Karpas-422 (cell line): Measurements from ENCODE around the gene JARID2. TPM values are rescaled to one million over a fixed set of nuclear protein-coding genes. Genes with fewer than 3 reads are reported as not detected.

Source experiments
- DNase-seq: peaks from one replicate; pipeline ENCODE4 v3.0.0-alpha.2; 2015
- H2AFZ ChIP-seq: fragments of 200-600 bp; sonication (generic); 2 replicates; pipeline ENCODE4 v1.6.1; 2014; ENCODE audit warnings: antibody characterized with exemption, low read length, mixed read lengths
- H3K27ac ChIP-seq: fragments of 200-600 bp; sonication (generic); 2 replicates; pipeline ENCODE4 v1.5.1; 2014; ENCODE audit warnings: mild to moderate bottlenecking, low read length, moderate library complexity
- H3K27me3 ChIP-seq: fragments of 200-600 bp; sonication (generic); 2 replicates; pipeline ENCODE4 v1.6.1; 2014; ENCODE audit warnings: low read length, mixed read lengths
- H3K36me3 ChIP-seq: fragments of 200-600 bp; sonication (generic); 2 replicates; pipeline ENCODE4 v1.6.1; 2014; ENCODE audit warnings: low read length, mixed read lengths; ENCODE audit not compliant: insufficient read depth
- H3K4me1 ChIP-seq: fragments of 200-600 bp; sonication (generic); 2 replicates; pipeline ENCODE4 v1.6.1; 2014; ENCODE audit warnings: mild to moderate bottlenecking, low read length, mixed read lengths
- H3K4me2 ChIP-seq: fragments of 200-600 bp; sonication (generic); 2 replicates; pipeline ENCODE4 v1.6.1; 2014; ENCODE audit warnings: low read length, low read depth, mild to moderate bottlenecking; ENCODE audit not compliant: poor library complexity, severe bottlenecking
- H3K4me3 ChIP-seq: fragments of 200-600 bp; sonication (generic); 2 replicates; pipeline ENCODE4 v1.5.1; 2014; ENCODE audit warnings: mild to moderate bottlenecking, antibody characterized with exemption, low read length, mixed read lengths
- H3K79me2 ChIP-seq: fragments of 200-600 bp; sonication (generic); 2 replicates; pipeline ENCODE4 v1.6.1; 2014; ENCODE audit warnings: mild to moderate bottlenecking, low read length, mixed read lengths
- H3K9ac ChIP-seq: fragments of 200-600 bp; sonication (generic); 2 replicates; pipeline ENCODE4 v1.6.0; 2014; ENCODE audit warnings: low read length
- H3K9me2 ChIP-seq: fragments of 200-600 bp; sonication (generic), shearing (Covaris generic); replicated peaks from 2 replicates; pipeline ENCODE4 v1.6.0; 2014; ENCODE audit warnings: mild to moderate bottlenecking, low read length, moderate library complexity; ENCODE audit not compliant: insufficient read depth
- H3K9me3 ChIP-seq: fragments of 300-700, 200-600 bp; sonication (generic); 2 replicates; pipeline ENCODE4 v1.6.1; 2014; ENCODE audit warnings: low read length, mixed read lengths
- H4K20me1 ChIP-seq: fragments of 200-600 bp; sonication (generic); 2 replicates; pipeline ENCODE4 v1.6.1; 2014; ENCODE audit warnings: mild to moderate bottlenecking, antibody characterized with exemption, low read length, low read depth; ENCODE audit not compliant: insufficient read depth
- total RNA-seq: library from RNA; depleted of rRNA; stranded (reverse); fragments of >200 nt; shearing (Covaris generic); gene quantifications from 2 replicates; pipeline ENCODE4 v1.2.3, GENCODE V29; 2014; ENCODE audit warnings: low replicate concordance

Gene JARID2
- total RNA-seq, 1 experiment from 2014 or later, result 2.8 TPM

GRCh38 chr6:15346315-15346714, 100.4 kb downstream of the JARID2 start:
- no peak overlapping the region for H2AFZ ChIP-seq
- H3K4me2 ChIP-seq, result no peak overlapping the region
- no peaks in the 10 kb centered on the region for H3K9me3 ChIP-seq
- peaks cover 64% of the 10 kb centered on the region for H4K20me1 ChIP-seq
- H3K27me3 ChIP-seq, result no peaks in the 10 kb centered on the region
- no peaks in the 10 kb centered on the region for H3K9me2 ChIP-seq
- H3K36me3 ChIP-seq, result no peaks in the 10 kb centered on the region
- no peak overlapping the region for H3K27ac ChIP-seq
- no peak for DNase-seq
- H3K4me1 ChIP-seq, result no peaks in the 10 kb centered on the region
- H3K4me3 ChIP-seq, result no peak overlapping the region
- H3K9ac ChIP-seq, result no peak overlapping the region
- H3K79me2 ChIP-seq, result no peaks in the 10 kb centered on the region

GRCh38 chr6:15348528-15348927, 102.7 kb downstream of the JARID2 start:
- H3K9me2 ChIP-seq, result no peaks in the 10 kb centered on the region
- H4K20me1 ChIP-seq, result peaks cover 77% of the 10 kb centered on the region
- no peaks in the 10 kb centered on the region for H3K9me3 ChIP-seq
- no peak overlapping the region for H3K9ac ChIP-seq
- no peaks in the 10 kb centered on the region for H3K79me2 ChIP-seq
- H3K36me3 ChIP-seq, result no peaks in the 10 kb centered on the region
- H3K4me2 ChIP-seq, result no peak overlapping the region
- H3K4me1 ChIP-seq, result no peaks in the 10 kb centered on the region
- DNase-seq, result no peak
- no peaks in the 10 kb centered on the region for H3K27me3 ChIP-seq
- H3K4me3 ChIP-seq, result no peak overlapping the region
- H2AFZ ChIP-seq, result no peak overlapping the region
- no peak overlapping the region for H3K27ac ChIP-seq

GRCh38 chr6:15349379-15349778, 103.5 kb downstream of the JARID2 start:
- H3K9ac ChIP-seq, result no peak overlapping the region
- no peak overlapping the region for H3K4me3 ChIP-seq
- H3K9me3 ChIP-seq, result no peaks in the 10 kb centered on the region
- H4K20me1 ChIP-seq, result peaks cover 77% of the 10 kb centered on the region
- H3K4me1 ChIP-seq, result no peaks in the 10 kb centered on the region
- H2AFZ ChIP-seq, result no peak overlapping the region
- no peaks in the 10 kb centered on the region for H3K79me2 ChIP-seq
- no peaks in the 10 kb centered on the region for H3K36me3 ChIP-seq
- H3K4me2 ChIP-seq, result no peak overlapping the region
- H3K27me3 ChIP-seq, result no peaks in the 10 kb centered on the region
- DNase-seq, result no peak
- no peaks in the 10 kb centered on the region for H3K9me2 ChIP-seq
- H3K27ac ChIP-seq, result no peak overlapping the region

DNA sequence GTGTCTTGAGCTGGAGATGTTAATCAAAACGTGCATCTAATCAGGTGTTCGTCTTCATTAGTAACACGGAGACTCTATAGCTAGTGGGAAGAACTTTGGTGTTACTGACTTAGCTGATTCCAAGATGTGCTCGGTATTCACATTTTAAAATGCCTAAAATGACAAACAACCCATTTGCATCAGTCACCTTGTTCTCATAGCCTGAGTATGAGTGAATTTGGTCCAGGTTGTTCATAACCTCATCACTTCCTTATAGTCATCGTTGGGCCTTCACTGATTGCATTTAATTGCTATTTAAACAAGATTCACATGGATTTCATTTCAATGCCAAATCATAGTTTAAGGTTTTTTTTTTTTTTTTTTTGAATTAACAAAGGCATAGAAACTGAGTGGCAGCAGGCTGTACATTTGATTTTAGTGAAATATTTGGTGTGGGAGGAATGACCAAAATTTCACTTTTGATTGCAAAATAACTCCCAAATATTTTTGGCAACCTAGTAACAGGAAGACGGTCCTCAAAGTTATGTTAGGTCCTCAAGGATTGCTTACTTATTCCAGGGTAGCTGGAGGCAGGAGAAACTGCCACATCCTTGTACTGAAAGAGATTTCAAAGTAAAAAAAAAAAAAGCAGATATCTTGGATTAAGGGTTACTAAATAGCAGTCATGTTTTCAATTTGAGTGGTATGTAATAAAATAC, 104.7 kb downstream of the JARID2 start:
- H4K20me1 ChIP-seq, result peaks cover 76% of the 10 kb centered on the region
- H3K4me2 ChIP-seq, result no peak overlapping the region
- no peak overlapping the region for H2AFZ ChIP-seq
- H3K9ac ChIP-seq, result no peak overlapping the region
- no peaks in the 10 kb centered on the region for H3K9me2 ChIP-seq
- H3K79me2 ChIP-seq, result no peaks in the 10 kb centered on the region
- no peak overlapping the region for H3K27ac ChIP-seq
- DNase-seq, result no peak
- no peak overlapping the region for H3K4me3 ChIP-seq
- H3K36me3 ChIP-seq, result no peaks in the 10 kb centered on the region
- 0 out of 2 replicates have a peak, but pooled peaks cover under 1% of the 10 kb centered on the region for H3K4me1 ChIP-seq
- H3K27me3 ChIP-seq, result no peaks in the 10 kb centered on the region
- no peaks in the 10 kb centered on the region for H3K9me3 ChIP-seq

DNA sequence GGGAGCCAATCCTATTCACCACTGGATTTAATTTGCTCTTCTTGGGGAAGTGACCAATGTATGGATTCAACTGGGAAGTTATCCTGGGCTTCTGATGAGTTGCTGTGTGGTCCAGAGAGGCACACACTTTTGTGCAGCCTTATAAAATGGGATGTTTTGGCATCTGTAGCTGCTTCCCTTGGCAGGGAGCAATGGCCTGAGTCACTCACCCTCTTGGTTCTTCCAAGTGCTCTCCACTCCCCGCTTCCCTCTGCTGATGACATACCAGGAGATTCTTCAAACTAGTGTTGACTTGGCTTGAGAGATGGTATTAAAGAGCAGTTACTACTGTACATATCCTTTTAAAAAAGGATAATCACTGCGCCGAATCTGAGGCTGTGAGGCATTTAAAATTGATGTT, 105.8 kb downstream of the JARID2 start:
- no peaks in the 10 kb centered on the region for H3K36me3 ChIP-seq
- no peak for DNase-seq
- peaks cover 76% of the 10 kb centered on the region for H4K20me1 ChIP-seq
- H3K4me3 ChIP-seq, result no peak overlapping the region
- H3K79me2 ChIP-seq, result no peaks in the 10 kb centered on the region
- H3K27me3 ChIP-seq, result no peaks in the 10 kb centered on the region
- no peaks in the 10 kb centered on the region for H3K9me3 ChIP-seq
- no peaks in the 10 kb centered on the region for H3K9me2 ChIP-seq
- 0 out of 2 replicates have a peak, but pooled peaks cover 4% of the 10 kb centered on the region for H3K4me1 ChIP-seq
- H3K9ac ChIP-seq, result no peak overlapping the region
- no peak overlapping the region for H2AFZ ChIP-seq
- no peak overlapping the region for H3K4me2 ChIP-seq
- H3K27ac ChIP-seq, result no peak overlapping the region

GRCh38 chr6:15352220-15352619, 106.4 kb downstream of the JARID2 start:
- Histone ChIP-seq H3K9me2 (no peaks in the 10 kb centered on the region), H3K4me3 (no peak overlapping the region), H3K27ac (no peak overlapping the region), H3K79me2 (no peaks in the 10 kb centered on the region), H2AFZ (no peak overlapping the region), H3K4me2 (no peak overlapping the region), H3K4me1 (0 out of 2 replicates have a peak, but pooled peaks cover 4% of the 10 kb centered on the region), H3K9ac (no peak overlapping the region), H3K9me3 (no peaks in the 10 kb centered on the region), H3K27me3 (no peaks in the 10 kb centered on the region), H3K36me3 (no peaks in the 10 kb centered on the region), H4K20me1 (peaks cover 77% of the 10 kb centered on the region)
- no peak for DNase-seq

DNA sequence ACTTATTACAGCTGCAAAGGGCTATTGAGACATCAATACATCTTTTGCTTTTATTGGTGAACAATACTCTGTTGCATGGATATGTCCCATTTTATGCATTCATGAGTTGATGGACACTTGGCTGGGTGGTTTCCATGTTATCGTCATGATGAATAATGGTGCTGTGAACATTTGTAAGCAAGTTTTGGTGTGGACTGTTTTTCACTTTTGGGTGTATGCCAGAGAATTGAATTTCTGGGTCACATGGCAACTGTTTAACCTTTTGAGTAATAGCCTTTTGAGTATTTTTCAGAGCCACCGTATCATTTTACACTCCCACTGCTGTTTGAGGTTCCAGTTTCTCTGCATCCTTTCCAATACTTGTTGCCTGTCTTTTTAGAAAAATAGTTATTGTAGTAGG, 107.0 kb downstream of the JARID2 start:
- DNase-seq, result no peak

DNA sequence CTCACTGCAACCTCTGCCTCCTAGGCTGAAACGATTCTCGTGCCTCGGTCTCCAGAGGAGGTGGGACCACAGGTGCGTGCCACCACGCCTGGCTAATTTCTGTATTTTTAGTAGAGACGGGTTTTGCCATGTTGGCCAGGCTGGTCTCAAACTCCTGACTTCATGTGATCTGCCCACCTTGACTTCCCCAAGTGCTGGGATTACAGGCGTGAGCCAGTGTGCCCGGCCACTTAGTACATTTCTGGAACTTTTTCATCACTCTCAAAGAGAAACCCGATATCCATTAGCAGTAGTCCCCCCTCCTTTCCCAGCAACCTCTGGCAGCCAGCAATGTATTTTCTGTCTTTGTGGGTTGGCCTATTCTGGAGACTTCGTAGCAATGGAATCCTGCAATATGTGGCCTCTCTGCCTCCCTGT, 109.8 kb downstream of the JARID2 start:
- H2AFZ ChIP-seq, result no peak overlapping the region
- H3K27me3 ChIP-seq, result no peaks in the 10 kb centered on the region
- no peaks in the 10 kb centered on the region for H3K9me3 ChIP-seq
- H4K20me1 ChIP-seq, result peaks cover 72% of the 10 kb centered on the region
- DNase-seq, result no peak
- no peaks in the 10 kb centered on the region for H3K36me3 ChIP-seq
- no peaks in the 10 kb centered on the region for H3K79me2 ChIP-seq
- H3K27ac ChIP-seq, result no peak overlapping the region
- H3K9ac ChIP-seq, result no peak overlapping the region
- peaks cover 7% of the 10 kb centered on the region; the same call in 1 of the 2 replicates for H3K4me1 ChIP-seq
- no peak overlapping the region for H3K4me2 ChIP-seq
- H3K9me2 ChIP-seq, result no peaks in the 10 kb centered on the region
- no peak overlapping the region for H3K4me3 ChIP-seq

More for the DNA sequence above, 107.0 kb downstream of the JARID2 start:
- Histone ChIP-seq H3K4me3 (no peak overlapping the region), H3K9ac (no peak overlapping the region), H3K4me2 (no peak overlapping the region), H3K9me3 (no peaks in the 10 kb centered on the region), H4K20me1 (peaks cover 73% of the 10 kb centered on the region), H3K4me1 (0 out of 2 replicates have a peak, but pooled peaks cover 4% of the 10 kb centered on the region), H3K79me2 (no peaks in the 10 kb centered on the region), H3K27ac (no peak overlapping the region), H3K36me3 (no peaks in the 10 kb centered on the region), H3K9me2 (no peaks in the 10 kb centered on the region), H2AFZ (no peak overlapping the region), H3K27me3 (no peaks in the 10 kb centered on the region)
